ENCODE measurements around the gene MCRS1.

MCRS1 gene

GRCh38 chr12:49580572-49581535 lies 12.9 kb upstream of the MCRS1 start:
- Histone ChIP-seq H3F3A (ENCODE audit: insufficient read depth) (no peaks in the 10 kb centered on the region), H3K27ac (ENCODE audit: low read depth, low read length) (no peak overlapping the region), H2AFZ (ENCODE audit: low read depth, low read length, severe bottlenecking) (no peak overlapping the region), H3K27me3 (ENCODE audit: low read length) (no peaks in the 10 kb centered on the region), H3K36me3 (ENCODE audit: low read length) (no peaks in the 10 kb centered on the region), H3K9me2 (replicated peaks; ENCODE audit: insufficient read depth, low read length) (no peaks in the 10 kb centered on the region), H3K4me3 (ENCODE audit: insufficient read depth, low read length, poor library complexity, severe bottlenecking) (no peak overlapping the region), H4K20me1 (ENCODE audit: low read depth, low read length) (no peaks in the 10 kb centered on the region), H3K79me2 (ENCODE audit: insufficient read depth, low read length) (peaks cover 4% of the 10 kb centered on the region; the same call in 1 of the 2 replicates), H3K4me2 (ENCODE audit: low read depth, low read length, poor library complexity, severe bottlenecking) (no peak overlapping the region), H3K9me3 (ENCODE audit: insufficient read depth, low read length) (no peaks in the 10 kb centered on the region), H3K9ac (ENCODE audit: low read length) (no peak overlapping the region)
- peak; percentile 88 for TF ChIP-seq CTCF (IDR thresholded peaks at IDR 0.05; ENCODE audit: insufficient read depth, low read length, poor library complexity, severe bottlenecking)
- no peak for TF ChIP-seq EZH2phosphoT487 (conservative IDR thresholded peaks at IDR 0.05; ENCODE audit: low read length)

GRCh38 chr12:49578471-49579112 lies 10.7 kb upstream of the MCRS1 start:
- H4K20me1 ChIP-seq (ENCODE audit: low read depth, low read length), result no peaks in the 10 kb centered on the region
- peaks cover 2% of the 10 kb centered on the region; the same call in 1 of the 2 replicates for H3K36me3 ChIP-seq (ENCODE audit: low read length)
- H3K27me3 ChIP-seq (ENCODE audit: low read length), result no peaks in the 10 kb centered on the region

DNA sequence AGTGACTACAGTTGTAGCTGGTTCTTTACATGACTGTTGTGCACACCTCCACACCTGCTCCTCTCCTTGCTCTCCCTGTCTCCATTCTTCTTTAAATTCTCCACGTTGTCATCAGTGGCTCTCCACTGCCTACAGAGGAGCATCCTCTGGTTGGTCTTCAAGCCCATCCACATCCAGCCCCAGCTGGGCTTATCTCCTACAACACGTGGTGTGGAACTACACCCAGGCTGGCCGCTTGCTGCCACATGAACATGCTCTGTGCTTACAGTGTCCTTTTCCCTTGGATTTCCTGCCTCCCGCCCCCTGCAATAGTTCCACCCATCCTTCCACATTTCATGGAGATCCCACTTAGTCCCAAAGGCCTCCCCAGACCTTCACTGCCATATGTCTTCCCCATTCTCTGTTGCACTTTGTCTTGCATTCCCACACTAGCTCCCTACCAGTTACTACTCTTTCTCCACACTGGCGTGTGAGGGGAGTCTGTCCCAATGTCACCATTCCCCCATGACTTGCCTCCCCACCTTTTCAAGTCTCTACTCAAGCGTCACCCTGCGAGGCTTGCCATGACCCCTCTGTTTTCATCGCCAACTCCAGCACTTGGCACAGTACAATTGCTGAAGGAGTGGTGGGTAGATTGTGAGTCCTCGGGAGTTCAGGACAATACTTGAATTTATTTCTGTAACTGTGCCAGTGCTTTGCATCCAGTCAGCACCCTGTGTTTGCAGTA lies 9.8 kb upstream of the MCRS1 start:
- Histone ChIP-seq H3K27ac (ENCODE audit: low read depth, low read length) (no peak overlapping the region), H3K36me3 (ENCODE audit: low read length) (peaks cover 2% of the 10 kb centered on the region; the same call in 1 of the 2 replicates), H3K79me2 (ENCODE audit: insufficient read depth, low read length) (peaks cover 4% of the 10 kb centered on the region; the same call in 1 of the 2 replicates), H3K4me2 (ENCODE audit: low read depth, low read length, poor library complexity, severe bottlenecking) (no peak overlapping the region), H3K27me3 (ENCODE audit: low read length) (no peaks in the 10 kb centered on the region), H3K9me2 (replicated peaks; ENCODE audit: insufficient read depth, low read length) (no peaks in the 10 kb centered on the region), H3K9me3 (ENCODE audit: insufficient read depth, low read length) (no peaks in the 10 kb centered on the region), H3F3A (ENCODE audit: insufficient read depth) (no peaks in the 10 kb centered on the region), H3K4me3 (ENCODE audit: insufficient read depth, low read length, poor library complexity, severe bottlenecking) (no peak overlapping the region), H2AFZ (ENCODE audit: low read depth, low read length, severe bottlenecking) (no peak overlapping the region), H4K20me1 (ENCODE audit: low read depth, low read length) (no peaks in the 10 kb centered on the region), H3K9ac (ENCODE audit: low read length) (no peak overlapping the region)
- TF ChIP-seq CTCF (IDR thresholded peaks at IDR 0.05; ENCODE audit: insufficient read depth, low read length, poor library complexity, severe bottlenecking) (no peak), EZH2phosphoT487 (conservative IDR thresholded peaks at IDR 0.05; ENCODE audit: low read length) (no peak)

More at GRCh38 chr12:49578471-49579112, 10.7 kb upstream of the MCRS1 start:
- no peaks in the 10 kb centered on the region for H3F3A ChIP-seq (ENCODE audit: insufficient read depth)
- no peak for TF ChIP-seq CTCF (IDR thresholded peaks at IDR 0.05; ENCODE audit: insufficient read depth, low read length, poor library complexity, severe bottlenecking)
- no peaks in the 10 kb centered on the region for H3K9me3 ChIP-seq (ENCODE audit: insufficient read depth, low read length)
- H3K9me2 ChIP-seq (replicated peaks; ENCODE audit: insufficient read depth, low read length), result no peaks in the 10 kb centered on the region
- H3K79me2 ChIP-seq (ENCODE audit: insufficient read depth, low read length), result peaks cover 4% of the 10 kb centered on the region; the same call in 1 of the 2 replicates
- H3K27ac ChIP-seq (ENCODE audit: low read depth, low read length), result no peak overlapping the region
- no peak overlapping the region for H3K9ac ChIP-seq (ENCODE audit: low read length)
- H3K4me3 ChIP-seq (ENCODE audit: insufficient read depth, low read length, poor library complexity, severe bottlenecking), result no peak overlapping the region
- H3K4me2 ChIP-seq (ENCODE audit: low read depth, low read length, poor library complexity, severe bottlenecking), result no peak overlapping the region
- H2AFZ ChIP-seq (ENCODE audit: low read depth, low read length, severe bottlenecking), result no peak overlapping the region
